ENCODE measurements around the gene MAP6.

- TF ChIP-seq CTCF (IDR thresholded peaks at IDR 0.05; ENCODE audit: low read length) (no peak), EZH2 (optimal IDR thresholded peaks at IDR 0.05; ENCODE audit: low read depth, low read length) (no peak), EZH2phosphoT487 (IDR thresholded peaks at IDR 0.05; ENCODE audit: low read length) (no peak)
These were observed 26.3 kb downstream of the MAP6 start for GRCh38 chr11:75642402-75643113.

Data from MM.1S (cell line).